ENCODE results near the gene RIPK1.

RIPK1 gene

DNA sequence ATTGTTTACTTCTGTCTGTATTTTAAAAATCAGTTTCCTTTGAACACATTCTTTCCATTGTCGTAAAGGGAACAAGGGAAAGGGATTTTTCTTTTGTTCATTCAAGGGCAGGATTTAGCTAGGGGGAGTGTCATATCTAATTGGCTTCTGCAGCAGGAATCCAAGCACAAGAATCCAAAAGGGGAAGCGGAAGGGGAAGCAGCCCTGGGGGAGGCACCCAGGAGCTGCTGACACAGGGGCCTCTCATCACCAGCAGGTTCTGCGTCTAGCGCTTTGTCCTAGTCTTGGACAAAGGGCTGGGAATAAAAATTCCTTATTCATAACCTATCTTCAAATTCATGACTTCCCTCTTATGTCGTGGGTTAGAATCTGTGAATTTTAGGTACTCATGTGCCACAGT lies 13.7 kb downstream of the RIPK1 start:
- DNase-seq (ENCODE audit: low read depth in 2 of 2): no peak

DNA sequence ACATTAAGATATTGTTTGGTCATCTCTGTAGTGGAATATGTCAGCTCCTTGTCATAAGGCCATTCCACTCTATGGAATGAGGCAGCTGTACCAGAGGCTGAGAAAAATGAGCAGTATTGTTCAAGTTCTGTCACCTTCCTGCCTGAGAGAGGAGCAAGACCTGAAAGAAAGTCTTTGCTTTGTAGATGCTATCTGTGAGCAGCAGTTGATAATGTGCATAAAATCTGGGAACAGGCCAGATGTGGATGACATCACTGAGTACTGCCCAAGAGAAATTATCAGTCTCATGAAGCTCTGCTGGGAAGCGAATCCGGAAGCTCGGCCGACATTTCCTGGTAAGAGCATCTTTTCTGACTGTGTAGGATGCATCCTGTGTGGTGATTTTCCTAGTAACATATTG lies 16.8 kb downstream of the RIPK1 start:
- DNase-seq (ENCODE audit: low read depth in 2 of 2): no peak

- no peak for DNase-seq (ENCODE audit: low read depth in 2 of 2)
These were observed 18.1 kb downstream of the RIPK1 start for GRCh38 chr6:3086282-3086946.

- no peak for DNase-seq (ENCODE audit: low read depth in 2 of 2)
These were observed 20.2 kb downstream of the RIPK1 start for GRCh38 chr6:3088446-3088845.

DNA sequence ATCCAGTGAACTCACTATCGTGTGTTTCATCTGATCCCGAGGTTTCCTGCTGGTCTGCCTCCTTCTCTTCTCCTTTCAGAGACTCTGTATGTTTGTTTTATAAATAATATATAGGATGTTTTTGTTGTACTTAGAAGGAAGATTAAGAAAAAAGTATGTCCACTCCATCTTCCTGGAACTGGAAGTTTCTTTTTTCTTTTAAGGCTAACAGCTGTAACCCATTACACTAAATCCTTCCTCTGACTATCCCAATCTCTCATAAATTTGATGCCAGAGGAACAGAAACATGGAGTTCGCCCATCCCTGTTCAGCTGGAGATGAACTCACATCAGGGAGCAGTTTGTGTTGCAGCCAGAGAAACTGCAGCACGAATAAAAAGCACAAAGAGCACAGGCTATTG lies 20.7 kb downstream of the RIPK1 start:
- no peak for DNase-seq (ENCODE audit: low read depth in 2 of 2)

- no peak for DNase-seq (ENCODE audit: low read depth in 2 of 2)
These were observed 21.7 kb downstream of the RIPK1 start for GRCh38 chr6:3090013-3090412.

- no peak for DNase-seq (ENCODE audit: low read depth in 2 of 2)
These were observed 26.5 kb downstream of the RIPK1 start for GRCh38 chr6:3094815-3095214.

DNA sequence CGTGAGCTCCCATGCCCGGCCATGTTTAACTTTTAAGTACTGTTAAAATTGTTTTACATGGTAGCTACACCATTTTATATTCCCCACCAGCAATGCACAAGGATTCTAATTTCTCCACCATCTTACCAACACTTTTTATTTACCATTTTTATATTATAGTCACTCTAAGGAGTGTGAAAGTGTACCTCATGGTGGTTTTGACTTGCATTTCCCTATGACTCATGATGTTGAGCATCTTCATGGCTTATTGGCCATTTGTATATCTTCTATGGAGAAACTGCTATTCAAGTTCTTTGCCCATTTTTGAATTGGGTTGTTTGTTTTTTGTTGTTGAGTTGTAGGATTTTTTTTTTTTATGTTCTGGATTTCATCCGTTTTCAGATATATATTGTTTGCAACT lies 34.6 kb downstream of the RIPK1 start:
- DNase-seq (ENCODE audit: low read depth in 2 of 2): no peak

DNA sequence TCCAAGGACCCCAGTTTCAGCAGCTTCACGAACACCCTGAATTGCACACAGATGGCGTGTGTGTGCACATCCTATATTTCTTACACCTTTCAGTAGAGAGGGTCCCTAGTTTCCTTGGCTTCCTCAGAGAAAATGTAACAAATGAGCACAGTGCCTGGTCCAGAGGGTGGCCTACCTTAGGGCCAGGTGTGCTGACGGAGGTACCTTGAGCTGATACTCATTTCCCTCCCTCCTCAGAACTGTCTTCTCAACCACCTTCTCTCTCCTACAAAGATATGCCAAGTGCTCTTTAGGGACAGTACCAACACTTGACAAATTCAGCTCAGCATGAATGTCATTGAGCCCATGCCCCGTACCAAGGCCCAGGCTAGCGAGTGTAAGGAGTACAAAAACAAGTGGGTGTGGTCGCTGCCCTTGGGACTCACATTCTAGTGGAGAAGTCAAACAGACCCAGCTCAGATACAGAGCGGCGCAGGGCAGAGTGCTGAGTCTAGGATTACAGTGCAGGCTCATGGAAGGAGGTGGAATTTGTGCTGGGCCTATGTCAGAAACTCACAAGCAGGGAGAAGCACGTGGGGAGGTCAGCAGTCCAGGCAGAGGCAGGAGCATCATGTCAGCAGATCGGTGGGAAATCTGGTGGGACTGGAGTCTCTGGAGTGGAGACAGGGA lies 40.6 kb downstream of the RIPK1 start:
- DNase-seq (ENCODE audit: low read depth in 2 of 2): no peak

GRCh38 chr6:3109761-3110160 lies 41.5 kb downstream of the RIPK1 start:
- DNase-seq (ENCODE audit: low read depth in 2 of 2): no peak

GRCh38 chr6:3114377-3114776 lies 46.1 kb downstream of the RIPK1 start:
- no peak for DNase-seq (ENCODE audit: low read depth in 2 of 2)

GRCh38 chr6:3117912-3118352 lies 49.6 kb downstream of the RIPK1 start:
- DNase-seq (ENCODE audit: low read depth in 2 of 2): no peak

DNA sequence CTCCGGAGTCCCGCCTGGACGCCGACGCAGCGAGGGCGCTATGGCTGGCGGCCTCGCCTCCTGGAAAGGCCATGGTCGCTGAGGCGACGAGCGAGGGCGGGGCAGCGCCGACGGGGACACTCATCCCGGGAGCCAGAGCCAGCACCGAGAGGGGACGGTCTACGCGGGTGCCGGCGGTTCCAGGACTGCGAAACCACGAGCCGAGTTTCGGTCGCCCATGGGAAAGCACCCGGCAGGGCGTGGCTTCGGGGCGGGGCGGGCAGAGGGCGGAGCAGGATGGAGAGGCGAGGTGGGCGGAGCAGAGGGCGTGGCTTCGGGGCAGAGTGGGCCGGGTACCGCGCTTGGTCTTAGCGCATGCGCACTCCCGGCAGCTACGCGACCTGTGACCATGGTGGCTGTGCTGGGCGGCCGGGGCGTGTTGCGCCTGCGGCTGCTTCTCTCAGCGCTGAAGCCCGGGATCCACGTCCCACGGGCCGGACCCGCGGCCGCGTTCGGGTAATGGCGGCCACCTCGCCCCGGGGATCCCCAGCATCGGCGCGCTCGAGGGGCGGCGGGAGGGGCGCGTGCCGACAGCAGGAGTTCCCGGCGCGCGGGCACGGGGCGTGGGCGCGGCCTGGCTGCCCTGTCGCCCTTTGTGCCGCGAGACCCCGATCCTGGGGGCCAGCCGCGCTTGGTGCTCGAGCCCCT lies 50.2 kb downstream of the RIPK1 start, which contains the start of gene BPHL:
Gene BPHL, plus strand, starts transcription at position 359 of the 687 bp plus-strand sequence. Its CDS starts 30 bp downstream, at position 389.
- DNase-seq (ENCODE audit: low read depth in 2 of 2): peak; percentile 99 to 100

DNA sequence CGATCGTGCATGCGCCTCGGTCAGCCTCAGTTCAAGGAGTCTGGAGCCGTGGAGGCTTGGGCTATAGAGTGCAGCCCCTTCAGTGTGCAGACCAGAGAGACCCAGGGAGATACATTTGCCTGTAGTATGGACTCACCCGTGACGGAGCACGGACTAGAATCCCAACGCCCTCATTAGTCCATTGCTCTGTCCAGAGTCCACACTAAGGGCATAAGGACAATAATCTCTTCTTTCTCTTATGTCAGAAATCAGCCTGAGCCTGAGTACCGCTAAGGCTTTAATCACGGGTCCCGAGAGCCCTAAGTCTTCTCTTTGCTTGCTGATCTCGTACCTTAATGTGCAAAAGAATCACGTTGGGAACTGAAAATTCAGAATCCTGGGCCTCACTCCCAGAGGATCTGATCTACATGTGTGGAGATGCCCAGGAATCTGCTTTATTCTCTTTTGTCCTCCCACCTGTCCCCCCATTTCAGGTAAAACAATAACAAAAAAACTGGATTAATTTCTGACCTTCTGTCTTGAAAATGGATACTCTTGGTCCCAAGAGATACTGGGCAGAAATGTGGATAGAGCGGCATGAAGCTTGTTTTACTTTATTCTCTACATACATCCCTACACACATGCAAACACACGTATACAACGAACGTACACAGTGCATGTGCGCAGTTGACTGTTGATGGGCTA lies 50.9 kb downstream of the RIPK1 start:
- no peak for DNase-seq (ENCODE audit: low read depth in 2 of 2)

DNA sequence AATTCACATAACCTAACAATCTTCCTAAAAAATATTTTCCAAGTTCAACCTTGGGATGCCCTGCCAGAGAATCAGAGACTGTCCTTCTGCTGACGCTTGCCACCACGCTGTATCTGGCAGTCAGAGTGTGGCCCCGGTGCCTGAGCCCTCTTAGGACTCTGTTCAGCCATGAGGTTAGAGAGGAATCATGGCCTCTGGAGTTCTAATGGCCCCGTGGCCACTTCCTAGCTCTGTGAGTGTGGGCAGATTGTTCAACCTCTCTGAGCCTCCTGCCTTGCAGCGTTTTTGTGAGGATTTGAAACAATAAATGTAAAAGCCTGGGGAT lies 52.4 kb downstream of the RIPK1 start:
- no peak for DNase-seq (ENCODE audit: low read depth in 2 of 2)

GRCh38 chr6:3122823-3123182 lies 54.5 kb downstream of the RIPK1 start:
- no peak for DNase-seq (ENCODE audit: low read depth in 2 of 2)

DNA sequence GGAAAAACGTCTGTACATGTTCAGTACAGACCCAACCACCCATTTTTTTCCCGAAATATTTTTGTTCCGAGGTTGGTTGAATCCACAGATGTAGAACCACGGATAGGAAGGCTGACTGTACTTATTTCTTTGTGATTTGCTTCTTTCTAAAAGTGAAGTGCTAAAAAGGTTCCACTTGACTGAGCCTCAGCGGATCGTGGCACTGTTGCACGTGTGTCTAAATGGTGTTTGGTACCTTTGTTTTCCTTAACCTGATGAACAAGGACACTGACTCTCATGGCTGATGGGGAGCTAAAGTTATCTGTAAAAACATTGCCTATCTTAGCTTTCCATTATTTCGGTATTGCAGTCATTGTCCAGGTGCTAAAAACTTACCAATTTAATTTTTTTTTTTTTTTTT lies 56.4 kb downstream of the RIPK1 start:
- no peak for DNase-seq (ENCODE audit: low read depth in 2 of 2)

GRCh38 chr6:3125815-3126214 lies 57.5 kb downstream of the RIPK1 start:
- no peak for DNase-seq (ENCODE audit: low read depth in 2 of 2)

DNA sequence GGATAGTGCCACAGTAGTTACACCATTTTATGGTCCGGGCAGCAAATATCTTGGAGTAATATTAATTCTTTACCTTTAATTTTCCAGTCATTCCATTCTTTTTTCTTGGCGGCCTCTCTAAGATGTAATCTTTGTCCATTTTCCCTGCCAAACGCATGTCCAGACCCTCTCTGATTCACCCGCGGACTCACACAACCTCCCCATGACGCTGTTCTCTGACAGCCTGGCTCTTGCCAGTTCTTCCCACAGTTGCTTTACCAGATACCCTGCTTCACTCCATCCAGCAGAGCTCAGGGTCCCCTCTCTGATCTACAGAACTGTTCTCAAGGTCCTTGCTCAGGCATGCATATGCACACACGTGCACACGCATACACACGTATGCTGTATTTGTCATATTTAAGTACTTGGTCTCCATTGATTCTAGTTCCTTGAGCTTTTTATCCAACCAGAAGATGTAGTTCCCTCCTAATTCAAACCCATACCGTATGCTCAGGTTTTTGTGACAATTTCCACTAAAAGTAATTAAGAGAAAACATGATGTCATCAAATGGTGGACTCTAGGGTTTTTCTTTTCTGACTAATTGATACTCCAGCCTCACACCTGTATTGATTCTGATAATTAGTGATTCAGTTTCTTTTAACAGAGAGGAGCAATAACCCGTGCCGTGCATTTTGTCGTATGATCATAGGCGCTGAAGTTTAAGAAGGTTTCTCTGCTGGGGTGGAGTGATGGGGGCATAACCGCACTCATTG lies 60.2 kb downstream of the RIPK1 start:
- no peak for DNase-seq (ENCODE audit: low read depth in 2 of 2)

- no peak for DNase-seq (ENCODE audit: low read depth in 2 of 2)
These were observed 63.4 kb downstream of the RIPK1 start for GRCh38 chr6:3131695-3132094.

- no peak for DNase-seq (ENCODE audit: low read depth in 2 of 2)
These were observed 65.2 kb downstream of the RIPK1 start for GRCh38 chr6:3133515-3133914.
